Stimulated activated CD4-positive, alpha-beta T cell treated with anti-CD3 and anti-CD28 coated beads, Interleukin-4, amount 100 ng/mL, for 24 hours (primary cell): Measurements from ENCODE around the gene GALC.
"Not testable (repeated sequence)": the region's sequence is repeated elsewhere in the genome, so short reads cannot be mapped to it uniquely, and the experiment has no call there.

Experiments used
- DNase-seq: peaks from one replicate; pipeline ENCODE4 v3.0.0-alpha.2; 2020

The GALC gene

GRCh38 chr14:87992718-87993628 lies at the start of gene GALC:
GALC (minus strand) TSS chr14:87993182; CDS start chr14:87993164, 18 bp downstream.
- peak; percentile 96 for DNase-seq

GRCh38 chr14:88040146-88040545 lies 47.2 kb upstream of the GALC start:
- no peak for DNase-seq

- no peak for DNase-seq
Observed at GRCh38 chr14:88039197-88039596, 46.2 kb upstream of the GALC start.

GRCh38 chr14:88037325-88037724 lies 44.3 kb upstream of the GALC start:
- no peak for DNase-seq

- DNase-seq = no peak
Observed at GRCh38 chr14:88036422-88036821, 43.4 kb upstream of the GALC start.

GRCh38 chr14:88034076-88034475 lies 41.1 kb upstream of the GALC start:
- no peak for DNase-seq

GRCh38 chr14:88032373-88032772 lies 39.4 kb upstream of the GALC start:
- DNase-seq = no peak

- DNase-seq = no peak
Observed at GRCh38 chr14:88030892-88031291, 37.9 kb upstream of the GALC start.

- DNase-seq = no peak
Observed at GRCh38 chr14:88030079-88030478, 37.1 kb upstream of the GALC start.

GRCh38 chr14:88029500-88029899 lies 36.5 kb upstream of the GALC start:
- no peak for DNase-seq

- DNase-seq = no peak
Observed at GRCh38 chr14:88026890-88027289, 33.9 kb upstream of the GALC start.

- DNase-seq = no peak
Observed at GRCh38 chr14:88025313-88025712, 32.3 kb upstream of the GALC start.

GRCh38 chr14:88024252-88025086 lies 31.5 kb upstream of the GALC start:
- not testable (repeated sequence) for DNase-seq

GRCh38 chr14:88023658-88024187 lies 30.7 kb upstream of the GALC start:
- no peak for DNase-seq

- DNase-seq = no peak
Observed at GRCh38 chr14:88017535-88017934, 24.6 kb upstream of the GALC start.

- no peak for DNase-seq
Observed at GRCh38 chr14:88016768-88017167, 23.8 kb upstream of the GALC start.

- DNase-seq = peak; percentile 40
Observed at GRCh38 chr14:88013750-88014349, 20.9 kb upstream of the GALC start.

- DNase-seq = no peak
Observed at GRCh38 chr14:88012495-88012894, 19.5 kb upstream of the GALC start.

GRCh38 chr14:88010331-88010730 lies 17.3 kb upstream of the GALC start:
- DNase-seq = no peak

- no peak for DNase-seq
Observed at GRCh38 chr14:88009486-88009885, 16.5 kb upstream of the GALC start.

- DNase-seq = no peak
Observed at GRCh38 chr14:88008039-88008742, 15.2 kb upstream of the GALC start.

GRCh38 chr14:88007608-88008007 lies 14.6 kb upstream of the GALC start:
- DNase-seq = no peak
